ENCODE data around the gene DDX21.

DNA sequence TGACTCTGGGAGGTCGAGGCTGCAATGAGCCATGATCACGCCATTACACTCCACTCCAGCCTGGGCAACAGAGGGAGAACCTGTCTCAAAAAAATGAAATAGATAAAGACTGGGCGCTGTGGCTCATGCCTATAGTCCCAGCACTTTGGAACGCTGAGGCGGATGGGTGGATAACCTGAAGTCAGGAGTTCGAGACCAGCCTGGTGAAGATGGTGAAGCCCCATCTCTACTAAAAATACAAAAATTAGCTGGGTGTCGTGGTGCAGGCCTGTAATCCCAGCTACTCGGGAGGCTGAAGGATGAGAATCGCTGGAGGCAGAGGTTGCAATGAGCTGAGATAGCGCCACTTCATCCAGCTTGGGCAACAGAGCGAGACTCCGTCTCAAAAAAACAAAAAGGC, 1.1 kb upstream of the DDX21 start:
- TF ChIP-seq EZH2 (IDR thresholded peaks at IDR 0.05) = no peak
- no peak for TF ChIP-seq POLR2AphosphoS5 (IDR thresholded peaks at IDR 0.05; ENCODE audit: borderline replicate concordance, low read depth, low read length)
